GM23338 (cell line): ENCODE measurements around the gene GPD1L. TPM values are rescaled to one million over a fixed set of nuclear protein-coding genes. Genes with fewer than 3 reads are reported as not detected.

ENCODE experiments used
- ATAC-seq: fragments of 200-7000 bp; cut with Tn5 transposase; 3 replicates; pipeline ENCODE4 v1.9.1; 2020
- DNase-seq: peaks from one replicate; pipeline ENCODE4 v3.0.0-alpha.2; 2015; ENCODE audit warnings: low spot score
- H2AFZ ChIP-seq: fragments of 200-600 bp; sonication (generic); 2 replicates; pipeline ENCODE4 v1.8.0; 2016; ENCODE audit warnings: antibody characterized with exemption, mild to moderate bottlenecking, moderate library complexity
- H3F3A ChIP-seq: fragments of 200-600 bp; sonication (generic); replicated peaks from 2 replicates; pipeline ENCODE4 v1.8.0; 2017; ENCODE audit warnings: antibody characterized with exemption, mixed run types, low read depth
- H3K27ac ChIP-seq: fragments of 200-600 bp; sonication (generic); 2 replicates; pipeline ENCODE4 v1.6.1; 2016; ENCODE audit warnings: low read depth
- H3K27me3 ChIP-seq: fragments of 200-600 bp; sonication (generic); 2 replicates; pipeline ENCODE4 v1.8.0; 2016; ENCODE audit warnings: mild to moderate bottlenecking, mixed run types, moderate library complexity; ENCODE audit not compliant: insufficient read depth
- H3K36me3 ChIP-seq: fragments of 200-600 bp; sonication (generic); 2 replicates; pipeline ENCODE4 v1.8.0; 2016; ENCODE audit warnings: mild to moderate bottlenecking; ENCODE audit not compliant: insufficient read depth
- H3K4me1 ChIP-seq: fragments of 200-600 bp; sonication (generic); 2 replicates; pipeline ENCODE4 v1.8.0; 2016; ENCODE audit warnings: mild to moderate bottlenecking, moderate library complexity; ENCODE audit not compliant: insufficient read depth
- H3K4me2 ChIP-seq: fragments of 200-600 bp; sonication (generic); 2 replicates; pipeline ENCODE4 v1.7.1; 2017; ENCODE audit warnings: mixed run types
- H3K4me3 ChIP-seq: fragments of 200-600 bp; sonication (generic); 2 replicates; pipeline ENCODE4 v1.6.1; 2016; ENCODE audit warnings: mixed run types
- H3K79me2 ChIP-seq: fragments of 200-600 bp; sonication (generic); replicated peaks from 2 replicates; pipeline ENCODE4 v1.8.0; 2017; ENCODE audit warnings: mild to moderate bottlenecking; ENCODE audit not compliant: insufficient read depth
- H3K9me2 ChIP-seq: fragments of 200-600 bp; sonication (generic); 2 replicates; pipeline ENCODE4 v1.8.0; 2017; ENCODE audit not compliant: insufficient read depth
- H4K20me1 ChIP-seq: fragments of 200-600 bp; sonication (generic); replicated peaks from 2 replicates; pipeline ENCODE4 v1.8.0; 2017; ENCODE audit warnings: mild to moderate bottlenecking; ENCODE audit not compliant: insufficient read depth
- H3K27ac Mint-ChIP-seq: 2 replicates; pipeline ENCODE4 v1.8.0; 2020; ENCODE audit warnings: inconsistent platforms, mild to moderate bottlenecking, moderate library complexity, mixed read lengths
- H3K27me3 Mint-ChIP-seq: 3 replicates; pipeline ENCODE4 v1.8.0; 2022; ENCODE audit warnings: low read depth, mild to moderate bottlenecking, moderate library complexity, mixed read lengths, inconsistent platforms; ENCODE audit not compliant: insufficient read depth, poor library complexity
- H3K36me3 Mint-ChIP-seq: 3 replicates; pipeline ENCODE4 v1.8.0; 2021; ENCODE audit warnings: low read depth, mild to moderate bottlenecking, inconsistent platforms, moderate library complexity, mixed read lengths
- H3K4me1 Mint-ChIP-seq: 3 replicates; pipeline ENCODE4 v1.8.0; 2020; ENCODE audit warnings: mild to moderate bottlenecking, inconsistent platforms, mixed read lengths
- H3K4me3 Mint-ChIP-seq: 3 replicates; pipeline ENCODE4 v1.8.0; 2021; ENCODE audit warnings: moderate library complexity, mild to moderate bottlenecking, inconsistent platforms, mixed read lengths
- H3K9me3 Mint-ChIP-seq: 3 replicates; pipeline ENCODE4 v1.8.0; 2020; ENCODE audit warnings: moderate library complexity, mild to moderate bottlenecking, inconsistent platforms, mixed read lengths
- CREB1 ChIP-seq: fragments of 250-450 bp; sonication (Bioruptor Pico); IDR thresholded peaks from 2 replicates; pipeline ENCODE4 v1.5.0; 2020; ENCODE audit warnings: low read depth, mild to moderate bottlenecking, moderate library complexity
- EZH2phosphoT487 ChIP-seq: fragments of 200-600 bp; sonication (generic); IDR thresholded peaks from one replicate; pipeline ENCODE4 v1.8.1; 2018; ENCODE audit warnings: antibody characterized with exemption; ENCODE audit not compliant: unreplicated experiment
- JUNB ChIP-seq: IDR thresholded peaks from one replicate; pipeline ENCODE4 v1.6.1; 2016; ENCODE audit warnings: antibody characterized with exemption; ENCODE audit not compliant: unreplicated experiment
- NANOG ChIP-seq: IDR thresholded peaks from 2 replicates; pipeline ENCODE4 v1.6.1; 2016; ENCODE audit warnings: antibody characterized with exemption, borderline replicate concordance
- POLR2AphosphoS5 ChIP-seq: IDR thresholded peaks from 2 replicates; pipeline ENCODE4 v1.6.1; 2016; ENCODE audit warnings: antibody characterized with exemption, low read depth
- STAT1 ChIP-seq: IDR thresholded peaks from one replicate; pipeline ENCODE4 v1.6.1; 2016; ENCODE audit warnings: antibody characterized with exemption; ENCODE audit not compliant: unreplicated experiment
- ZNF114 ChIP-seq: fragments of 250-450 bp; sonication (Bioruptor Pico); IDR thresholded peaks from 2 replicates; pipeline ENCODE4 v1.5.0; 2020; ENCODE audit warnings: mild to moderate bottlenecking, moderate library complexity
- polyA plus RNA-seq: library from polyadenylated mRNA; unstranded; fragments of >200 nt; fragmentation: Nextera tagmentation; extraction: Ambion mirVana; gene quantifications from 2 replicates; pipeline ENCODE4 v1.2.1, GENCODE V29; 2016
- total RNA-seq: library from RNA; depleted of rRNA; stranded (reverse); fragments of >200 nt; shearing (Covaris generic); gene quantifications from 2 replicates; pipeline ENCODE4 v1.2.3, GENCODE V29; 2014
- TF ChIP-seq, protein P1 (sequence below): IDR thresholded peaks from 2 replicates; pipeline ENCODE4 v1.6.1; 2016; ENCODE audit warnings: antibody characterized with exemption
- TF ChIP-seq, protein P2 (sequence below): IDR thresholded peaks from one replicate; pipeline ENCODE4 v1.6.1; 2018; ENCODE audit warnings: antibody characterized with exemption; ENCODE audit not compliant: unreplicated experiment
- TF ChIP-seq, protein P3 (sequence below): fragments of 250-450 bp; sonication (Bioruptor Pico); IDR thresholded peaks from 2 replicates; pipeline ENCODE4 v1.5.0; 2020; ENCODE audit warnings: mild to moderate bottlenecking, moderate library complexity

GPD1L gene
- total and polyA plus RNA-seq, 2 experiments from 2014 or later, result 2.0 to 6.4 TPM

DNA sequence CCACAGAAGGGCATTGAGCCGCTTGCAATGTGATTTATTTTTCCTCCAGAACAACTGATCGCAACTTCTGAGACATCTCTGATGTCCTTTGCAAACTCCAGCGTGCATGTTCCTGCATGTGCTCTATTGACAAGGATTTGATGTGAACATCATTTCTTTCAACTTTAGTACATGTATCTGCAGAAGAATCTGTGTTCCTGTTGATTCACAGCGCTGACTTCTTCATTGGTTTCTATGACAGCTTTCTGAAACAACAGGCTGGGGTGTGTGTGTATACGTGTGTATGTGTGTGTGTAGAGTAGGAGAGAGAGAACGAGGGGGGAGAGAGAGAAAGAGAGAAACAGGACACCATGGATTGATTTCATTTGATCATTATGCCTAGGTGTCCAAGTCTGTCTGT lies 75.4 kb downstream of the GPD1L start:
- Histone ChIP-seq H2AFZ (peak overlapping the region; percentile 70; the same call in 1 of the 2 replicates), H3F3A (no peaks in the 10 kb centered on the region), H3K79me2 (no peaks in the 10 kb centered on the region), H3K27me3 (no peaks in the 10 kb centered on the region), H3K4me1 (peaks cover 5% of the 10 kb centered on the region; the same call in 1 of the 2 replicates), H3K4me2 (no peak overlapping the region), H3K27ac (no peak overlapping the region), H3K9me2 (no peaks in the 10 kb centered on the region), H4K20me1 (no peaks in the 10 kb centered on the region), H3K36me3 (no peaks in the 10 kb centered on the region), H3K4me3 (no peak overlapping the region)
- ATAC-seq (no peak), DNase-seq (no peak)
- Mint-ChIP-seq H3K27me3 (peaks cover 2% of the 10 kb centered on the region), H3K36me3 (no peaks in the 10 kb centered on the region), H3K4me1 (peaks cover 10% of the 10 kb centered on the region), H3K27ac (no peak overlapping the region), H3K9me3 (no peaks in the 10 kb centered on the region), H3K4me3 (no peak overlapping the region)
- TF ChIP-seq NANOG (no peak), EZH2phosphoT487 (no peak), POLR2AphosphoS5 (no peak), ZNF114 (CRISPR knock-in tag) (no peak), CREB1 (CRISPR knock-in tag) (no peak), JUNB (no peak), STAT1 (no peak)
- TF ChIP-seq, protein P1, sequence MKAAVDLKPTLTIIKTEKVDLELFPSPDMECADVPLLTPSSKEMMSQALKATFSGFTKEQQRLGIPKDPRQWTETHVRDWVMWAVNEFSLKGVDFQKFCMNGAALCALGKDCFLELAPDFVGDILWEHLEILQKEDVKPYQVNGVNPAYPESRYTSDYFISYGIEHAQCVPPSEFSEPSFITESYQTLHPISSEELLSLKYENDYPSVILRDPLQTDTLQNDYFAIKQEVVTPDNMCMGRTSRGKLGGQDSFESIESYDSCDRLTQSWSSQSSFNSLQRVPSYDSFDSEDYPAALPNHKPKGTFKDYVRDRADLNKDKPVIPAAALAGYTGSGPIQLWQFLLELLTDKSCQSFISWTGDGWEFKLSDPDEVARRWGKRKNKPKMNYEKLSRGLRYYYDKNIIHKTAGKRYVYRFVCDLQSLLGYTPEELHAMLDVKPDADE, result no peak
- TF ChIP-seq, protein P2, sequence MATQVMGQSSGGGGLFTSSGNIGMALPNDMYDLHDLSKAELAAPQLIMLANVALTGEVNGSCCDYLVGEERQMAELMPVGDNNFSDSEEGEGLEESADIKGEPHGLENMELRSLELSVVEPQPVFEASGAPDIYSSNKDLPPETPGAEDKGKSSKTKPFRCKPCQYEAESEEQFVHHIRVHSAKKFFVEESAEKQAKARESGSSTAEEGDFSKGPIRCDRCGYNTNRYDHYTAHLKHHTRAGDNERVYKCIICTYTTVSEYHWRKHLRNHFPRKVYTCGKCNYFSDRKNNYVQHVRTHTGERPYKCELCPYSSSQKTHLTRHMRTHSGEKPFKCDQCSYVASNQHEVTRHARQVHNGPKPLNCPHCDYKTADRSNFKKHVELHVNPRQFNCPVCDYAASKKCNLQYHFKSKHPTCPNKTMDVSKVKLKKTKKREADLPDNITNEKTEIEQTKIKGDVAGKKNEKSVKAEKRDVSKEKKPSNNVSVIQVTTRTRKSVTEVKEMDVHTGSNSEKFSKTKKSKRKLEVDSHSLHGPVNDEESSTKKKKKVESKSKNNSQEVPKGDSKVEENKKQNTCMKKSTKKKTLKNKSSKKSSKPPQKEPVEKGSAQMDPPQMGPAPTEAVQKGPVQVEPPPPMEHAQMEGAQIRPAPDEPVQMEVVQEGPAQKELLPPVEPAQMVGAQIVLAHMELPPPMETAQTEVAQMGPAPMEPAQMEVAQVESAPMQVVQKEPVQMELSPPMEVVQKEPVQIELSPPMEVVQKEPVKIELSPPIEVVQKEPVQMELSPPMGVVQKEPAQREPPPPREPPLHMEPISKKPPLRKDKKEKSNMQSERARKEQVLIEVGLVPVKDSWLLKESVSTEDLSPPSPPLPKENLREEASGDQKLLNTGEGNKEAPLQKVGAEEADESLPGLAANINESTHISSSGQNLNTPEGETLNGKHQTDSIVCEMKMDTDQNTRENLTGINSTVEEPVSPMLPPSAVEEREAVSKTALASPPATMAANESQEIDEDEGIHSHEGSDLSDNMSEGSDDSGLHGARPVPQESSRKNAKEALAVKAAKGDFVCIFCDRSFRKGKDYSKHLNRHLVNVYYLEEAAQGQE, result no peak
- TF ChIP-seq, protein P3, sequence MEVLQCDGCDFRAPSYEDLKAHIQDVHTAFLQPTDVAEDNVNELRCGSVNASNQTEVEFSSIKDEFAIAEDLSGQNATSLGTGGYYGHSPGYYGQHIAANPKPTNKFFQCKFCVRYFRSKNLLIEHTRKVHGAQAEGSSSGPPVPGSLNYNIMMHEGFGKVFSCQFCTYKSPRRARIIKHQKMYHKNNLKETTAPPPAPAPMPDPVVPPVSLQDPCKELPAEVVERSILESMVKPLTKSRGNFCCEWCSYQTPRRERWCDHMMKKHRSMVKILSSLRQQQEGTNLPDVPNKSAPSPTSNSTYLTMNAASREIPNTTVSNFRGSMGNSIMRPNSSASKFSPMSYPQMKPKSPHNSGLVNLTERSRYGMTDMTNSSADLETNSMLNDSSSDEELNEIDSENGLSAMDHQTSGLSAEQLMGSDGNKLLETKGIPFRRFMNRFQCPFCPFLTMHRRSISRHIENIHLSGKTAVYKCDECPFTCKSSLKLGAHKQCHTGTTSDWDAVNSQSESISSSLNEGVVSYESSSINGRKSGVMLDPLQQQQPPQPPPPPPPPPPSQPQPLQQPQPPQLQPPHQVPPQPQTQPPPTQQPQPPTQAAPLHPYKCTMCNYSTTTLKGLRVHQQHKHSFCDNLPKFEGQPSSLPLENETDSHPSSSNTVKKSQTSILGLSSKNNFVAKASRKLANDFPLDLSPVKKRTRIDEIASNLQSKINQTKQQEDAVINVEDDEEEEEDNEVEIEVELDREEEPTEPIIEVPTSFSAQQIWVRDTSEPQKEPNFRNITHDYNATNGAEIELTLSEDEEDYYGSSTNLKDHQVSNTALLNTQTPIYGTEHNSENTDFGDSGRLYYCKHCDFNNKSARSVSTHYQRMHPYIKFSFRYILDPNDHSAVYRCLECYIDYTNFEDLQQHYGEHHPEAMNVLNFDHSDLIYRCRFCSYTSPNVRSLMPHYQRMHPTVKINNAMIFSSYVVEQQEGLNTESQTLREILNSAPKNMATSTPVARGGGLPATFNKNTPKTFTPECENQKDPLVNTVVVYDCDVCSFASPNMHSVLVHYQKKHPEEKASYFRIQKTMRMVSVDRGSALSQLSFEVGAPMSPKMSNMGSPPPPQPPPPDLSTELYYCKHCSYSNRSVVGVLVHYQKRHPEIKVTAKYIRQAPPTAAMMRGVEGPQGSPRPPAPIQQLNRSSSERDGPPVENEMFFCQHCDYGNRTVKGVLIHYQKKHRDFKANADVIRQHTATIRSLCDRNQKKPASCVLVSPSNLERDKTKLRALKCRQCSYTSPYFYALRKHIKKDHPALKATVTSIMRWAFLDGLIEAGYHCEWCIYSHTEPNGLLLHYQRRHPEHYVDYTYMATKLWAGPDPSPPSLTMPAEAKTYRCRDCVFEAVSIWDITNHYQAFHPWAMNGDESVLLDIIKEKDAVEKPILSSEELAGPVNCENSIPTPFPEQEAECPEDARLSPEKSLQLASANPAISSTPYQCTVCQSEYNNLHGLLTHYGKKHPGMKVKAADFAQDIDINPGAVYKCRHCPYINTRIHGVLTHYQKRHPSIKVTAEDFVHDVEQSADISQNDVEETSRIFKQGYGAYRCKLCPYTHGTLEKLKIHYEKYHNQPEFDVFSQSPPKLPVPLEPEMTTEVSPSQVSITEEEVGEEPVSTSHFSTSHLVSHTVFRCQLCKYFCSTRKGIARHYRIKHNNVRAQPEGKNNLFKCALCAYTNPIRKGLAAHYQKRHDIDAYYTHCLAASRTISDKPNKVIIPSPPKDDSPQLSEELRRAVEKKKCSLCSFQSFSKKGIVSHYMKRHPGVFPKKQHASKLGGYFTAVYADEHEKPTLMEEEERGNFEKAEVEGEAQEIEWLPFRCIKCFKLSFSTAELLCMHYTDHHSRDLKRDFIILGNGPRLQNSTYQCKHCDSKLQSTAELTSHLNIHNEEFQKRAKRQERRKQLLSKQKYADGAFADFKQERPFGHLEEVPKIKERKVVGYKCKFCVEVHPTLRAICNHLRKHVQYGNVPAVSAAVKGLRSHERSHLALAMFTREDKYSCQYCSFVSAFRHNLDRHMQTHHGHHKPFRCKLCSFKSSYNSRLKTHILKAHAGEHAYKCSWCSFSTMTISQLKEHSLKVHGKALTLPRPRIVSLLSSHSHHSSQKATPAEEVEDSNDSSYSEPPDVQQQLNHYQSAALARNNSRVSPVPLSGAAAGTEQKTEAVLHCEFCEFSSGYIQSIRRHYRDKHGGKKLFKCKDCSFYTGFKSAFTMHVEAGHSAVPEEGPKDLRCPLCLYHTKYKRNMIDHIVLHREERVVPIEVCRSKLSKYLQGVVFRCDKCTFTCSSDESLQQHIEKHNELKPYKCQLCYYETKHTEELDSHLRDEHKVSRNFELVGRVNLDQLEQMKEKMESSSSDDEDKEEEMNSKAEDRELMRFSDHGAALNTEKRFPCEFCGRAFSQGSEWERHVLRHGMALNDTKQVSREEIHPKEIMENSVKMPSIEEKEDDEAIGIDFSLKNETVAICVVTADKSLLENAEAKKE (CRISPR knock-in tag), result no peak
